ENCODE results near the gene SNTG2. TPM values are rescaled to one million over a fixed set of nuclear protein-coding genes. Genes with fewer than 3 reads are reported as not detected.

Gene SNTG2
- total RNA-seq, 2 experiments from 2014 or later = 2.5 to 3.2 TPM

DNA sequence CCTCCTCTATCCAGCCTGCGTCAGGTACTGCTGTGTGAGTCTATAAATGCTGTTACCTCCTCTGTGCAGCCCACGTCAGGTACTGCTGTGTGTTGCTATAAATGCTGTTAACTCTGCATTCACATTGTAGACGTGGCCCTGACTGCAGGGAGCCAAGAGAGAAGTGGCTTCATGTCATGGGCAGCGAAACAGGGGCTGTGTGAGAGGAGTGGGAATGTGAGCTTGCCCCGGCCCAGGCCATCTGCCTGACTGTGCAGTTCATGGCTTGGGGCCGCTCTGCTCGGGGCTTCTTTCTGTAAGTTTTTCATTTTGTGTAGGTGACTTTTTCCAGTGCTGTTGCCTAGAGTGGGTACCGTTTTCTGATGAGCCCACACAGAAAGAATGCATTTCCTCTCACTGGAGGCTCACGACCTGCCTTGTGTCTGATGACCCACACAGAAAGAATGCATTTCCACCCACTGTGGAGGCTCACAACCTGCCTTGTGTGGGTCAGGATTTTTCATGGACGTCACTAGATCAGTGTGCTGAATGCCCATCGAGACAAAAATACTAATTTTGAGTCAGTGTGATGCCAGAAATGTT is 104.5 kb downstream of the SNTG2 start:
- no peaks in the 10 kb centered on the region for H3K9me3 Mint-ChIP-seq
- no peak overlapping the region for H3K4me3 Mint-ChIP-seq
- ChIA-PET CTCF (no interaction called here), POLR2A (no interaction called here)
- H3K27ac Mint-ChIP-seq = no peak overlapping the region
- peaks cover 5% of the 10 kb centered on the region for H3K4me1 Mint-ChIP-seq (ENCODE audit: low read depth)
- intact Hi-C loops (cut with micrococcal nuclease) = no loop called here
- no peaks in the 10 kb centered on the region for H3K36me3 Mint-ChIP-seq (ENCODE audit: low read depth)
- H3K27me3 Mint-ChIP-seq = peaks cover 4% of the 10 kb centered on the region
- DNase-seq = no peak
- TF ChIP-seq, protein P1, sequence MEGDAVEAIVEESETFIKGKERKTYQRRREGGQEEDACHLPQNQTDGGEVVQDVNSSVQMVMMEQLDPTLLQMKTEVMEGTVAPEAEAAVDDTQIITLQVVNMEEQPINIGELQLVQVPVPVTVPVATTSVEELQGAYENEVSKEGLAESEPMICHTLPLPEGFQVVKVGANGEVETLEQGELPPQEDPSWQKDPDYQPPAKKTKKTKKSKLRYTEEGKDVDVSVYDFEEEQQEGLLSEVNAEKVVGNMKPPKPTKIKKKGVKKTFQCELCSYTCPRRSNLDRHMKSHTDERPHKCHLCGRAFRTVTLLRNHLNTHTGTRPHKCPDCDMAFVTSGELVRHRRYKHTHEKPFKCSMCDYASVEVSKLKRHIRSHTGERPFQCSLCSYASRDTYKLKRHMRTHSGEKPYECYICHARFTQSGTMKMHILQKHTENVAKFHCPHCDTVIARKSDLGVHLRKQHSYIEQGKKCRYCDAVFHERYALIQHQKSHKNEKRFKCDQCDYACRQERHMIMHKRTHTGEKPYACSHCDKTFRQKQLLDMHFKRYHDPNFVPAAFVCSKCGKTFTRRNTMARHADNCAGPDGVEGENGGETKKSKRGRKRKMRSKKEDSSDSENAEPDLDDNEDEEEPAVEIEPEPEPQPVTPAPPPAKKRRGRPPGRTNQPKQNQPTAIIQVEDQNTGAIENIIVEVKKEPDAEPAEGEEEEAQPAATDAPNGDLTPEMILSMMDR (IDR thresholded peaks at IDR 0.05) = no peak
- no peak for ATAC-seq

DNA sequence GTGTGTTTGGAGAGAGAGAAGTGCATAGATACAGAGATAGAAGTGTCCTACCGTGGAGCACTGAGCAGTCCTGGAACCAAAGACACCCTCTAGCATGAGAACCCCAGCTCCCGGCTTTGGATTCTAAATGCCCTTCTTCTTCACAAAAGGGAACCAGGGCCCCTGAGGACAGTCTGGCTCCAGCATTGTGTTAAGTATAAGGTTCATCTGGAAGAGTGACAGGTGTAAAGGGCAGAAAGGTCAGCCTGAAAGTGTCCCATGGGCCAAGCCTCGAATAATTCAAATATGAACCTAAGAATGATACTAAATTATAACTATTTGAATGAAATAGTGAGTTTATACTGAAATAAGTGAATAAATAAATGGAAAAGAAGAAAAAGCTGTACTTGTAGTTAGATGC is 109.7 kb downstream of the SNTG2 start:
- Mint-ChIP-seq H3K4me1 (ENCODE audit: low read depth) (no peaks in the 10 kb centered on the region), H3K4me3 (no peak overlapping the region), H3K27me3 (peaks cover 6% of the 10 kb centered on the region), H3K36me3 (ENCODE audit: low read depth) (no peaks in the 10 kb centered on the region), H3K27ac (no peak overlapping the region), H3K9me3 (no peaks in the 10 kb centered on the region)
- TF ChIP-seq, protein P1 (IDR thresholded peaks at IDR 0.05) = no peak
- no peak for ATAC-seq
- CTCF ChIA-PET = no interaction called here
- intact Hi-C loops (cut with micrococcal nuclease) = no loop called here
- DNase-seq = no peak
- POLR2A ChIA-PET = no interaction called here

DNA sequence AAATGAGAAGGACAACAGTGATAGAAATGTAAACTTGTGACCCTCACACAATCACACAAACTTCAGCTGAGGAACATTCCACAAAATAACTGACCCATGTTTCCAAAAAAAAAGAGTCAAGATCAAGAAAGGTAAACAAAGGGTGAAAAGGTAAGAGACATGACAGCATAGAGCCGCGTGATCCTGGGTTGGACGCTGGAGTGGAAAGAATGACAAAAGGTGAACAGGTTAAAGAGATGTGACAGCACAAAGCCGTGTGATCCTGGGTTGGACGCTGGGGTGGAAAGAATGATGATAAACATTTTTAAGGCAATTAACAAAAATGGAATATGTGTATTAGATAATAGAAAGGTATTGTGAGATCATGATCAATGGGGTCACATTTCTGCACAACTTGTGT is 110.3 kb downstream of the SNTG2 start:
- ChIA-PET CTCF (no interaction called here), POLR2A (no interaction called here)
- intact Hi-C loops (cut with micrococcal nuclease) = no loop called here
- no peak for ATAC-seq
- no peak overlapping the region for H3K4me3 Mint-ChIP-seq
- TF ChIP-seq, protein P1 (IDR thresholded peaks at IDR 0.05) = no peak
- H3K4me1 Mint-ChIP-seq (ENCODE audit: low read depth) = no peaks in the 10 kb centered on the region
- H3K27ac Mint-ChIP-seq = no peak overlapping the region
- H3K9me3 Mint-ChIP-seq = no peaks in the 10 kb centered on the region
- H3K36me3 Mint-ChIP-seq (ENCODE audit: low read depth) = no peaks in the 10 kb centered on the region
- H3K27me3 Mint-ChIP-seq = peaks cover 6% of the 10 kb centered on the region
- DNase-seq = no peak

DNA sequence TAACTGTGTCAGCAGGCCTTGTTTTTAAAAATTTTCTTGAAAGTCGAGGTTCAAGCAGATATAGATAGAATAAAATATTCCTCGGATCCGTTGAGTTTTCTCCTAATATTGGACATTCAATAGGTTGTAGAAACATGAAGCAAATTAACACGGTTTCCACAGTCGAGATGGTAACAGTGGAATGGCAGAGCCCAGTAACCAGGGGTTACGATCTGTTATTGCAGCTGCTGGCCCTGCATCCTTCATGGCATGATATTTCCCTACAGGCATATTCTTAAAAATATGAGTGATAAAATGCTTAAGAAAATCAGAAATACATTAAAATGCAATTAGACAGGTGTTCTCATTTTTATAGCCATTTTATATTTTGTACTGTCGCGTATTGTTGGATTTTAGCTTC is 117.6 kb downstream of the SNTG2 start:
- Mint-ChIP-seq H3K27ac (no peak overlapping the region), H3K9me3 (peaks cover 2% of the 10 kb centered on the region), H3K36me3 (ENCODE audit: low read depth) (no peaks in the 10 kb centered on the region), H3K4me1 (ENCODE audit: low read depth) (no peaks in the 10 kb centered on the region), H3K27me3 (no peaks in the 10 kb centered on the region), H3K4me3 (no peak overlapping the region)
- DNase-seq = no peak
- POLR2A ChIA-PET = no interaction called here
- CTCF ChIA-PET = no interaction called here
- TF ChIP-seq, protein P1 (IDR thresholded peaks at IDR 0.05) = no peak
- intact Hi-C loops (cut with micrococcal nuclease) = no loop called here
- ATAC-seq = no peak

DNA sequence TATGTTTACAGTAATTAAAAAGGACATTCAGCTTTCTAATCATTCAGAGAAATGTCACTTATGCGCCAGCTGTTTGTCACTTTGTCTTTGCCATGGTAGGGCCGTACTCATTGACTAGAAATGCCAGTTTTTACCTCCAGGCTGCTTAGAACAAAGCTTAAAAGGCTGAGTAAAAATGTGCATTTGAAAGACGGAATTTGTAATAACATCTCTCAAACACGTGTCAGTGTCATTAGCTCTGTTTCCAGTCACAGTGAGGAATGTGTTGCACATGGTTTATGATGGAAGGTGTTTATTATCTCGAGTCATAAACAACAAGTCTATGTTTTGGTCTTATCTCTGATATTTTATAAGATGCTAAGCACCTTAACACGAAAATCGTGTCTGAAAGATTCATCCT is 118.2 kb downstream of the SNTG2 start:
- intact Hi-C loops (cut with micrococcal nuclease) = no loop called here
- DNase-seq (no peak), ATAC-seq (no peak)
- POLR2A ChIA-PET = no interaction called here
- CTCF ChIA-PET = no interaction called here
- Mint-ChIP-seq H3K27ac (no peak overlapping the region), H3K4me3 (no peak overlapping the region), H3K9me3 (peaks cover 2% of the 10 kb centered on the region), H3K4me1 (ENCODE audit: low read depth) (no peaks in the 10 kb centered on the region), H3K36me3 (ENCODE audit: low read depth) (no peaks in the 10 kb centered on the region), H3K27me3 (no peaks in the 10 kb centered on the region)
- TF ChIP-seq, protein P1 (IDR thresholded peaks at IDR 0.05) = no peak
